Body of pancreas (tissue), 4 donors: ENCODE data around the gene CPT1B.

Source experiments
- POLR2A ChIP-seq, 3 donors: fragments of 450-650 bp; IDR thresholded peaks; one replicate each; pipeline ENCODE4 v1.6.1; 2016; ENCODE audit warnings: antibody characterized with exemption in 3 of 3, mild to moderate bottlenecking in 2 of 3
- TF ChIP-seq, protein P1 (sequence below), 7 experiments: fragments of 450-650 bp in 4 of 7; fragments of 200-600 bp in 3 of 7; sonication (generic) in 3 of 7; IDR thresholded peaks; one replicate each; pipeline ENCODE4 v1.5.1; 2016 to 2019; ENCODE audit warnings: antibody characterized with exemption in 7 of 7

DNA sequence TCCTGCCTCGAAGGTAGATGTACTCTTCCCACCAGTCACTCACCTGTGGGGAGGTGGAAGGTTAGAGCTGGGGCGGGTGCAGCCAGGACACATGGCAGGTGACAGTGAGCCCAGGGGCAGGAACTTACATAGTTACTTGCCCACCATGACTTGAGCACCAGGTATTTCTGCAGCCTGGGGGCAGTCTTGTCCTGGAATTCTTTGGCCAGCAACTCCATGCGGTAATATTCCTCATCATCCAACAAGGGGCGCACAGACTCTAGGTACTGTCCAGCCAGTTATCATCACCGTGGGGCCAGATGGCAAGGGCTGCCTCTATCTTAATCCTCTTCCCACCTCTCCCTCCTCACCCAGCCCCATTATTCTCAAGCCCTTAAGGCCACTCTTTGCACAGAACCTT lies 2.2 kb downstream of the CPT1B start:
- TF ChIP-seq, protein P1, sequence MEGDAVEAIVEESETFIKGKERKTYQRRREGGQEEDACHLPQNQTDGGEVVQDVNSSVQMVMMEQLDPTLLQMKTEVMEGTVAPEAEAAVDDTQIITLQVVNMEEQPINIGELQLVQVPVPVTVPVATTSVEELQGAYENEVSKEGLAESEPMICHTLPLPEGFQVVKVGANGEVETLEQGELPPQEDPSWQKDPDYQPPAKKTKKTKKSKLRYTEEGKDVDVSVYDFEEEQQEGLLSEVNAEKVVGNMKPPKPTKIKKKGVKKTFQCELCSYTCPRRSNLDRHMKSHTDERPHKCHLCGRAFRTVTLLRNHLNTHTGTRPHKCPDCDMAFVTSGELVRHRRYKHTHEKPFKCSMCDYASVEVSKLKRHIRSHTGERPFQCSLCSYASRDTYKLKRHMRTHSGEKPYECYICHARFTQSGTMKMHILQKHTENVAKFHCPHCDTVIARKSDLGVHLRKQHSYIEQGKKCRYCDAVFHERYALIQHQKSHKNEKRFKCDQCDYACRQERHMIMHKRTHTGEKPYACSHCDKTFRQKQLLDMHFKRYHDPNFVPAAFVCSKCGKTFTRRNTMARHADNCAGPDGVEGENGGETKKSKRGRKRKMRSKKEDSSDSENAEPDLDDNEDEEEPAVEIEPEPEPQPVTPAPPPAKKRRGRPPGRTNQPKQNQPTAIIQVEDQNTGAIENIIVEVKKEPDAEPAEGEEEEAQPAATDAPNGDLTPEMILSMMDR (IDR thresholded peaks at IDR 0.05) = peak in 4 of 7 experiments; percentile 26 to 44 (median 33)
- TF ChIP-seq POLR2A (IDR thresholded peaks at IDR 0.05) = no peak
